GM13976 (cell line): Measurements from ENCODE around the gene MCEE.

ENCODE experiments used
- DNase-seq: peaks from one replicate; pipeline ENCODE4 v3.0.0; 2012; ENCODE audit warnings: low spot score
- CTCF ChIP-seq: IDR thresholded peaks from 2 replicates; pipeline ENCODE4 v1.5.1; 2012; ENCODE audit warnings: borderline replicate concordance, mild to moderate bottlenecking; ENCODE audit not compliant: insufficient read depth; ENCODE audit errors: extremely low read depth, missing control alignments, control extremely low read depth
- in situ Hi-C: fragments of 300-500 bp; cut with MboI; formaldehyde crosslinking; loops from one replicate; pipeline ENCODE4 v1.12.0; 2022; ENCODE audit warnings: low sequenced_read_pairs, mixed read lengths, inconsistent platforms; ENCODE audit not compliant: unreplicated experiment

MCEE gene

GRCh38 chr2:71129114-71129901, 721 bp downstream of the MCEE start:
- TF ChIP-seq CTCF: no peak
- in situ Hi-C loops: no loop called here
- no peak for DNase-seq

GRCh38 chr2:71126957-71127356, 3.1 kb downstream of the MCEE start:
- no peak for DNase-seq
- TF ChIP-seq CTCF: no peak
- in situ Hi-C loops: no loop called here

GRCh38 chr2:71125506-71126294, 4.3 kb downstream of the MCEE start:
- DNase-seq: no peak
- no peak for TF ChIP-seq CTCF
- in situ Hi-C loops: no loop called here

GRCh38 chr2:71122387-71123298, 7.4 kb downstream of the MCEE start:
- in situ Hi-C loops: no loop called here

GRCh38 chr2:71121479-71121878, 8.6 kb downstream of the MCEE start:
- no peak for DNase-seq
- in situ Hi-C loops: no loop called here
- no peak for TF ChIP-seq CTCF

More at GRCh38 chr2:71122387-71123298, 7.4 kb downstream of the MCEE start:
- no peak for TF ChIP-seq CTCF
- no peak for DNase-seq

- DNase-seq: no peak
- TF ChIP-seq CTCF: no peak
- in situ Hi-C loops: no loop called here
Measured at GRCh38 chr2:71120195-71120594, 9.8 kb downstream of the MCEE start.
